GM19240 (cell line): ENCODE results near the gene KDM2A.
"Not testable (repeated sequence)": the region's sequence is repeated elsewhere in the genome, so short reads cannot be mapped to it uniquely, and the experiment has no call there.

Experiments
- DNase-seq: peaks from one replicate; pipeline ENCODE4 v3.0.0; 2011; ENCODE audit warnings: low spot score; ENCODE audit not compliant: insufficient read length

Gene KDM2A

GRCh38 chr11:67117672-67118180 lies 1.3 kb upstream of the KDM2A start:
- DNase-seq = no peak

GRCh38 chr11:67118181-67118766 lies 789 bp upstream of the KDM2A start:
- DNase-seq = no peak

- DNase-seq = no peak
Observed at GRCh38 chr11:67119585-67120391, 725 bp downstream of the KDM2A start.

GRCh38 chr11:67120456-67120855 lies 1.4 kb downstream of the KDM2A start:
- no peak for DNase-seq

- no peak for DNase-seq
Observed at GRCh38 chr11:67120881-67121710, 2.0 kb downstream of the KDM2A start.

GRCh38 chr11:67123801-67124200 lies 4.7 kb downstream of the KDM2A start:
- DNase-seq = not testable (repeated sequence)

GRCh38 chr11:67126243-67126642 lies 7.2 kb downstream of the KDM2A start:
- DNase-seq = not testable (repeated sequence)

GRCh38 chr11:67126986-67127385 lies 7.9 kb downstream of the KDM2A start:
- no peak for DNase-seq

- DNase-seq = not testable (repeated sequence)
Observed at GRCh38 chr11:67130861-67131260, 11.8 kb downstream of the KDM2A start.

GRCh38 chr11:67136156-67136555 lies 17.1 kb downstream of the KDM2A start:
- no peak for DNase-seq

GRCh38 chr11:67138922-67139321 lies 19.9 kb downstream of the KDM2A start:
- DNase-seq = no peak

- no peak for DNase-seq
Observed at GRCh38 chr11:67146516-67147226, 27.6 kb downstream of the KDM2A start.

GRCh38 chr11:67153971-67154370 lies 34.9 kb downstream of the KDM2A start:
- no peak for DNase-seq

- DNase-seq = no peak
Observed at GRCh38 chr11:67154726-67155125, 35.7 kb downstream of the KDM2A start.

GRCh38 chr11:67157691-67158090 lies 38.6 kb downstream of the KDM2A start:
- DNase-seq = no peak

- no peak for DNase-seq
Observed at GRCh38 chr11:67158221-67158620, 39.2 kb downstream of the KDM2A start.

- no peak for DNase-seq
Observed at GRCh38 chr11:67160045-67160444, 41.0 kb downstream of the KDM2A start.

- DNase-seq = no peak
Observed at GRCh38 chr11:67160872-67161783, 42.1 kb downstream of the KDM2A start.

- DNase-seq = no peak
Observed at GRCh38 chr11:67163006-67163405, 43.9 kb downstream of the KDM2A start.

GRCh38 chr11:67165623-67166022 lies 46.6 kb downstream of the KDM2A start:
- DNase-seq = no peak
